ENCODE data around the gene GDPD5.
A peak's percentile ranks its signal among the peaks of the same experiment; 100 is the strongest.

GDPD5 gene

DNA sequence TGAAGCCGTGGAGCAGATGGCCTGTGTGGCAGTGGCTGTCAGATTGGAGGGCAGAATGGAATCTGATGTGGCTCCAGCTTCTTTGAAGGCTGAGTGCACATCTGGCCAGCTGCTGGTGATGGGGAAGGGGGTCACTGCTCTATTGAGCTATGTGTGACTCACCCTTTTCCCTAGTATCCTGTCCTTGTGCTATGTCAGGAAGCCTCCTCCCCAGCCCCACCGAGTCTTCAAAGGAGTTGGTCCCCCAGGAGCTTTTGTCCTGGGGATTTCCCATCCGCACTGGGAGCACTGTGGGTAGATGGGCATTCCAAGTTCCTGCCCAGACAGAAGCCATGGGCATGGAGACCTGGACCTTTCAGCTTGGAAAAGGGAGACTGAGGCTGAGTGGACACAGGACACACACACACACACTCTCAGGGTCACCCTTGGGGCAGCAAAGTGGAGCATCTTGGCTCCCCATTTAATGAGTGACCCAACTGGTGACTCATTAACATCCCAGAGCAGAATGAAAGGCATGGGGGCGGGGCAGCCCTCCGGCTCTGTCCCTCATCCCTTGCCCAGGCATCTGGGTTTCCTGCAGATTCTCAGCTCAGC is 39.6 kb upstream of the GDPD5 start:
- H3K27ac ChIP-seq (ENCODE audit: low read depth, low read length): peak overlapping the region; percentile 94
- peak overlapping the region; percentile 92 for H3K4me3 ChIP-seq (ENCODE audit: low read depth, low read length)
- peaks cover 51% of the 10 kb centered on the region for H3K4me1 ChIP-seq (ENCODE audit: control insufficient read depth, insufficient read depth, low read length, unreplicated experiment)
- H3K36me3 ChIP-seq (ENCODE audit: insufficient read depth, low read length): peaks cover 25% of the 10 kb centered on the region
- no peak overlapping the region for H2AFZ ChIP-seq (ENCODE audit: low read length, unreplicated experiment)
- H3K27me3 ChIP-seq (ENCODE audit: insufficient read depth, low read length): no peaks in the 10 kb centered on the region
- peaks cover 80% of the 10 kb centered on the region for H3K79me2 ChIP-seq (ENCODE audit: control insufficient read depth, insufficient read depth, low read length, unreplicated experiment)

DNA sequence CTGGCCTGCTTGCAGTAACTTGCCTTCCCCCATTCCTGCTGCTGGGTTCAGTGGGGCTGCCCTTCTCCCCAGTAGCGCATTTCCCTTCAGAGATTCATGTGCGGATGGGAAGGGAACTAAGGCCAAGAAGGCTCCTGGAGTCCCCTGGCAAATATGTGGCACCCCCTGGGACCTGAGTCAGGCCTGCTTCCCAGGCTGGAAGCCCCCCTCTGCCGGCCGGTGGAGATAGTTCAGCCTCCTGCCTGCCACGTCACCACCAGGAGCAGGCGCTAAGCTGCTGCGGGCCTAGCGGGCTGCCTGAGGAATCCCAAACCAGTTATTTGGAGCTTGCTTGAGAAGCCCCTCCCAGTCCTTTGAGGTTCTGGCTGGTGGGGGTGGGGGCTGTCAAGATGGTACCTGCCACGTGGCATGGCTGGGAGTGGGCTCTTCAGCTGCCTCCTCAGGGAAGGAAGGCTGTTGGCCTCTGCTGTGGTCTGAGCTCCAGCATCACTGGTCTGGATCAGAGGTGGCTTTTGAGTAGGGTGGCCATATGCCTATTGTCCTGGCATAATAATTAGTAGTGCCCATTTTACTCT is 38.3 kb upstream of the GDPD5 start:
- Histone ChIP-seq H2AFZ (ENCODE audit: low read length, unreplicated experiment) (no peak overlapping the region), H3K27me3 (ENCODE audit: insufficient read depth, low read length) (no peaks in the 10 kb centered on the region), H3K4me1 (ENCODE audit: control insufficient read depth, insufficient read depth, low read length, unreplicated experiment) (peaks cover 61% of the 10 kb centered on the region), H3K36me3 (ENCODE audit: insufficient read depth, low read length) (peaks cover 16% of the 10 kb centered on the region), H3K27ac (ENCODE audit: low read depth, low read length) (peak overlapping the region; percentile 94), H3K79me2 (ENCODE audit: control insufficient read depth, insufficient read depth, low read length, unreplicated experiment) (peaks cover 73% of the 10 kb centered on the region), H3K4me3 (ENCODE audit: low read depth, low read length) (peak overlapping the region; percentile 92)

DNA sequence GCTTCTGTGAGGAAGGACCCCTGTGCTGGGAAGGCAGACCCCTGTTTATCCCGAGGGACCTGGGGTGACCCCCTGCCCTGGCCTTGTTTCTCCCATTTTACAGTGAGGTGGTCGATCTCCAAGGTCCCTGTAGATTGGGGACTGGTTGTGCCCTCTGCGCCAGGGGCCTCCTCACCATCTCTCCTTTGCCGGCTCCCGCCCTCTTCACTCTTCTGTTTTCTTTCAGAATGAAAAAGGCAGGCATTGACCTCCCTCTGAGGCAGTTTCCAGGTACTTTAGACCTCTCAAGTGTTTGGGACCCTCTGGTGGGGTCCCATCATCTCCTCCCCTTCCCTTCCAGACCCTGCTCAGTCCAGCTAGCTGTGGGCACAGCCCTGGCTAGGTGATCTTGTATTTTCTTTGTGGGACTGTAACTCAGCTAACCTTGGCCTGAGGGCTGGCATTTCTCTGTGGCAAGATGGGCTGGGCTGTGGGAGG is 37.8 kb upstream of the GDPD5 start:
- peak overlapping the region; percentile 92 for H3K4me3 ChIP-seq (ENCODE audit: low read depth, low read length)
- peaks cover 67% of the 10 kb centered on the region for H3K79me2 ChIP-seq (ENCODE audit: control insufficient read depth, insufficient read depth, low read length, unreplicated experiment)
- H2AFZ ChIP-seq (ENCODE audit: low read length, unreplicated experiment): no peak overlapping the region
- peak overlapping the region; percentile 94 for H3K27ac ChIP-seq (ENCODE audit: low read depth, low read length)
- H3K4me1 ChIP-seq (ENCODE audit: control insufficient read depth, insufficient read depth, low read length, unreplicated experiment): peaks cover 67% of the 10 kb centered on the region
- H3K36me3 ChIP-seq (ENCODE audit: insufficient read depth, low read length): peaks cover 12% of the 10 kb centered on the region
- no peaks in the 10 kb centered on the region for H3K27me3 ChIP-seq (ENCODE audit: insufficient read depth, low read length)

DNA sequence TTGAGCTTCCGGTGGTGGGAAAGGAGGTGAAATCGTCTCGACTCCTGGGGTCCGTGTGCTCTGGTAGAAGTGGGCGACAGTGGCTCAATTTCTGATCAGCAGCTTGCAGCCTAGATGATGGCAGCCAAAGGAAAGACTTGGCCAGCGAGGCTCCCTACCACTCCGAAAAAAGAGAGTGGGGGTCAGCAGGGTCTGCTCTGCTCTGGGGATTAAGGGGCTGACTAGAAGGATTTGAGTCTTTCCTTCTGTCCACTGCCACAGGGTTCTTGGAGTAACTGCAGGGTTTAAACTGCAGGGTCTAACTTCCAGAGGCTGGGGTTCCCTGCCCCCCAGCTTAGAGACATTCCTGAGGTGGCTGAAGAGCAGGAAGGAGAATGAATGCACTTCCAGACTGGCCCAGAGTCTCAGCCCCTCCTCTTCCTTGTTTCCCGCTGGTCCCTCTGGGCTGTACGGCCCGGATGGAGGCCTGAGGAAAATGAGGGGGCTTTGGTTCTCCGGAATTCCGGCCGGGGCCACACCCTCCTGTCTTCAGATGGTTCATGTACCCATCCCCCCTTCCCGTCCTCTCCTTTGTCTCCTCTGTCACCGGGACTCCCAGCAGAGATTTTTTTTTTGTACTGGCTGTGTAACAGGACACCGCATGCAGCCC is 37.2 kb upstream of the GDPD5 start:
- Histone ChIP-seq H3K27ac (ENCODE audit: low read depth, low read length) (peak overlapping the region; percentile 94), H3K4me1 (ENCODE audit: control insufficient read depth, insufficient read depth, low read length, unreplicated experiment) (peaks cover 70% of the 10 kb centered on the region), H3K27me3 (ENCODE audit: insufficient read depth, low read length) (no peaks in the 10 kb centered on the region), H3K79me2 (ENCODE audit: control insufficient read depth, insufficient read depth, low read length, unreplicated experiment) (peaks cover 62% of the 10 kb centered on the region), H3K4me3 (ENCODE audit: low read depth, low read length) (peak overlapping the region; percentile 92), H2AFZ (ENCODE audit: low read length, unreplicated experiment) (no peak overlapping the region), H3K36me3 (ENCODE audit: insufficient read depth, low read length) (peaks cover 6% of the 10 kb centered on the region)

DNA sequence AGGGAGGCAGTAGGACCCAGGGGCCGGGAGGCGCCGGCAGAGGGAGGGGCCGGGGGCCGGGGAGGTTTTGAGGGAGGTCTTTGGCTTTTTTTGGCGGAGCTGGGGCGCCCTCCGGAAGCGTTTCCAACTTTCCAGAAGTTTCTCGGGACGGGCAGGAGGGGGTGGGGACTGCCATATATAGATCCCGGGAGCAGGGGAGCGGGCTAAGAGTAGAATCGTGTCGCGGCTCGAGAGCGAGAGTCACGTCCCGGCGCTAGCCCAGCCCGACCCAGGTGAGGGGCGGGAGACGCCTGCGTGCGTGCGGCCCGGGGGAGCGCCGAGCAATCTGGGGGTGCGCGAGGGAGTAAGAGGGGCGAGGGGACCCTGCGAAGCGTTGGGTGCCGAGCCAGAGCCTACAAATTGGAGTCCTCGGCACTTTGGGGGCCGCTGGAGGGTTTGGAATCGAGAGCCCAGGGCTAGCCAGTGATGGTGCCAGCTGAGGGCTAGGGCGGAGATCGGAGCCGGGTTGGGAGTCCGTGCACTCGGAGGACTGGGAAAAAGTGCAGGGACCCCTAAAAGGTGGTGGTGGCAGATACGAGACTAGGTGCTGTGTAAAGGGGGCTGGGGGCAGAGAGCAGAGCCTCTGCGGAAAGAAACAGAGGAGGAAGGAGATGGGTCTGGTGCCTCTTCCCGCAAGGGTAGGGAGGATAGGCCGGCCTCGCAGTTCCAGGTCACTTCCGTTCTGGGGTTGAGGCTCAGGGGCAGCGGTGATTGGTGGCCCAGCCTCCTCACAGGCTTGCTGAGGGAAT is 36.5 kb upstream of the GDPD5 start, which contains the start of gene SERPINH1:
Gene SERPINH1, plus strand, starts transcription at position 206 of the 788 bp plus-strand sequence. CDS start 4,097 bp downstream, outside the sequence.
- peaks cover 54% of the 10 kb centered on the region for H3K79me2 ChIP-seq (ENCODE audit: control insufficient read depth, insufficient read depth, low read length, unreplicated experiment)
- H3K4me3 ChIP-seq (ENCODE audit: low read depth, low read length): peak within 1 kb of the TSS; percentile 92
- peak within 1 kb of the TSS; percentile 19 for H2AFZ ChIP-seq (ENCODE audit: low read length, unreplicated experiment)
- H3K27ac ChIP-seq (ENCODE audit: low read depth, low read length): peak within 1 kb of the TSS; percentile 94
- H3K36me3 ChIP-seq (ENCODE audit: insufficient read depth, low read length): no peaks in the 10 kb centered on the region
- H3K4me1 ChIP-seq (ENCODE audit: control insufficient read depth, insufficient read depth, low read length, unreplicated experiment): peaks cover 71% of the 10 kb centered on the region
- no peaks in the 10 kb centered on the region for H3K27me3 ChIP-seq (ENCODE audit: insufficient read depth, low read length)

DNA sequence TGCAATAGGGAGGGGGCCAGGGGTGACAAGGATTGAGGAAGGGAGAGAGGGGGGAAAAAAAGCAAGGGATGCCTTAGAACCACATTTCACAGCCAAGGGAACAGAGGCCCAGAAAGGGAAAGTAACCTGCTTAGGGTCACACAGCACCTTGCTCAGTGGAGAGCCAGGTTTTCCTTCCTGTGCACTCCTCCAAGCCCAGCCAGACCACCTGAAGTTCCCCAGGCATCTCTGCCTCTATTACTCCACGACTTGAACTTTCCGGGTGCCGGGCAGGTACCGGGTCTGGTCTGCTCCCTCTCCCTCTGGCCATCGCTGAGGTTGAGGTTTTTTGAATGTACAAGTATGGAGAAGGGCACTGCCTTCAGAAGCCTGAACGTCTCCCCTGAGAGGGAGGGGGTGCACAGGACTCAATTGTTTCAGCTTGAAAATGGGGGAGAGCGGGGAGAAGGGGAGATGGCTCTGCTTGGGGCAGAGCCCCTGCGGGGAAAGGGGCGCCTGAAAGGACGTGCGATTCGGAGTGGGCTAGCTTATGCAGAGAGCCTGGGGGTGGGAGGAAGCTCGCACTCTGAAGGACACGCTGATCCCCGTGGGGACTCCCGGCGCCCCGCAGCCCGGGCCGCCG is 35.8 kb upstream of the GDPD5 start:
- Histone ChIP-seq H3K27me3 (ENCODE audit: insufficient read depth, low read length) (no peaks in the 10 kb centered on the region), H3K36me3 (ENCODE audit: insufficient read depth, low read length) (no peaks in the 10 kb centered on the region), H3K4me3 (ENCODE audit: low read depth, low read length) (peak overlapping the region; percentile 92), H3K79me2 (ENCODE audit: control insufficient read depth, insufficient read depth, low read length, unreplicated experiment) (peaks cover 47% of the 10 kb centered on the region), H2AFZ (ENCODE audit: low read length, unreplicated experiment) (no peak overlapping the region), H3K4me1 (ENCODE audit: control insufficient read depth, insufficient read depth, low read length, unreplicated experiment) (peaks cover 66% of the 10 kb centered on the region), H3K27ac (ENCODE audit: low read depth, low read length) (peak overlapping the region; percentile 94)

DNA sequence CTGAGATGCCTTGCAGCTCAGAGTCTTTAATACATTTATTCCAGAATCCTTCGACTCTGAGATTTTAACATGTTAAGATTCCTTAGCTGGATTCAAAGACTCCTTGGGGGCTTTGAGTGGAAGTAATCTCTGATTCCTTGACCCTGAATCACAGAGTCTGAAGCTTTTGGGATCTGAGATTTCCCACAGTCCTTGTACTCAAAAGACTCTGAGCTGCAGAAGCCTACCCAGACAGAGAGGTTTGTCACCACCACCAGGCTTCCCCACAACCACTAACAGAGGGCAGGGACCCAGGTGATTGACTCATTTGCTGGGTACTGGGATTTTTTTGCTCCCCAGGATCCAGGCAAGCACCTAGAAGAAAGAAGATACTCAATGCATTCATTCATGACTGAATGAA is 34.9 kb upstream of the GDPD5 start:
- Histone ChIP-seq H3K79me2 (ENCODE audit: control insufficient read depth, insufficient read depth, low read length, unreplicated experiment) (peaks cover 38% of the 10 kb centered on the region), H2AFZ (ENCODE audit: low read length, unreplicated experiment) (no peak overlapping the region), H3K27ac (ENCODE audit: low read depth, low read length) (peak overlapping the region; percentile 14), H3K36me3 (ENCODE audit: insufficient read depth, low read length) (no peaks in the 10 kb centered on the region), H3K4me3 (ENCODE audit: low read depth, low read length) (no peak overlapping the region), H3K27me3 (ENCODE audit: insufficient read depth, low read length) (no peaks in the 10 kb centered on the region), H3K4me1 (ENCODE audit: control insufficient read depth, insufficient read depth, low read length, unreplicated experiment) (peaks cover 57% of the 10 kb centered on the region)

DNA sequence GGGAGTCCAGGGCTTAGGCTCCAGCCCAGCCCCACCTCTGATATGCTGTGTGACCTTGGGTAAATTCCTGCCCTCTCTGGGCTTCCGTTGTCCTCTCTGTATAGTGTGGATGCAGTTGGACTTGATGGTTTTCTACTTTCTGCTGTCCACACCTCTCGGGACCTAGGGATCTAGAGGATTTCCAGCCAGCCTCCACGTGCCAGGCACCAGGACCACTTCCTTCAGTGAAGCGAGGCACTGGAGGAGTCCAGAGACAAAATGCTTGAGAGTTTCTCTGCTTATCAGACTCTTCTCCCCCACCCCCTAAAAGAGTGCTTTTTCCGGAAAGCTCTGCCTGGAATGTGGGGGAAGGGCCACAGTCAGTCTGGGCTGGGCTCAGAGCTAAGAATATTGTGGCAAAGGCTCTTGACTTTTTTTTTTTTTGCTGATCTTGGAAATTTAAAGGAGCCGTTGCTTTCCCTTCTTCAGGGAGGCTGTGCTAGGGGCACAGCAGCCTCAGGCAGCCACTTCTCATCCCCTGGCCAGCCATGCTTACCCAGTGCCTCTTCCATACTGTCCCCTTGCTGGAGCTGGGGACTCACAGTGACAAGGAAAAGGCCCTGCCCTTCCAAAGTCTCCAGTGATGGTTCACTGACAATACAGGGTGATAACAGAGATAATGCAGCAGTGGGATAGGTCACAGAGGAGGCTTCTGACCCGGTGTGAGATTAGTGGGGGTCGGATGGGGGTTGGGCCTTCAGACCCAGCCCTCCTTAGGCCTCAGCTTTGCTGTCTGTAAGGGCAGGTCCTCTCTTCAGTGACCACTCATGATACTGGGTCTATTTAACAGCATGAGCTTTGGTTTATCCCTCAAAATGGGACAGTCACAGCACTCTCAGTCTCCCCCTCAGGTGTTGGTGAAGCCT is 33.5 kb upstream of the GDPD5 start:
- Histone ChIP-seq H3K36me3 (ENCODE audit: insufficient read depth, low read length) (no peaks in the 10 kb centered on the region), H3K4me1 (ENCODE audit: control insufficient read depth, insufficient read depth, low read length, unreplicated experiment) (peaks cover 53% of the 10 kb centered on the region), H3K79me2 (ENCODE audit: control insufficient read depth, insufficient read depth, low read length, unreplicated experiment) (peaks cover 24% of the 10 kb centered on the region), H3K4me3 (ENCODE audit: low read depth, low read length) (peak overlapping the region; percentile 52), H3K27ac (ENCODE audit: low read depth, low read length) (peak overlapping the region; percentile 80), H3K27me3 (ENCODE audit: insufficient read depth, low read length) (no peaks in the 10 kb centered on the region), H2AFZ (ENCODE audit: low read length, unreplicated experiment) (peak overlapping the region; percentile 72)

DNA sequence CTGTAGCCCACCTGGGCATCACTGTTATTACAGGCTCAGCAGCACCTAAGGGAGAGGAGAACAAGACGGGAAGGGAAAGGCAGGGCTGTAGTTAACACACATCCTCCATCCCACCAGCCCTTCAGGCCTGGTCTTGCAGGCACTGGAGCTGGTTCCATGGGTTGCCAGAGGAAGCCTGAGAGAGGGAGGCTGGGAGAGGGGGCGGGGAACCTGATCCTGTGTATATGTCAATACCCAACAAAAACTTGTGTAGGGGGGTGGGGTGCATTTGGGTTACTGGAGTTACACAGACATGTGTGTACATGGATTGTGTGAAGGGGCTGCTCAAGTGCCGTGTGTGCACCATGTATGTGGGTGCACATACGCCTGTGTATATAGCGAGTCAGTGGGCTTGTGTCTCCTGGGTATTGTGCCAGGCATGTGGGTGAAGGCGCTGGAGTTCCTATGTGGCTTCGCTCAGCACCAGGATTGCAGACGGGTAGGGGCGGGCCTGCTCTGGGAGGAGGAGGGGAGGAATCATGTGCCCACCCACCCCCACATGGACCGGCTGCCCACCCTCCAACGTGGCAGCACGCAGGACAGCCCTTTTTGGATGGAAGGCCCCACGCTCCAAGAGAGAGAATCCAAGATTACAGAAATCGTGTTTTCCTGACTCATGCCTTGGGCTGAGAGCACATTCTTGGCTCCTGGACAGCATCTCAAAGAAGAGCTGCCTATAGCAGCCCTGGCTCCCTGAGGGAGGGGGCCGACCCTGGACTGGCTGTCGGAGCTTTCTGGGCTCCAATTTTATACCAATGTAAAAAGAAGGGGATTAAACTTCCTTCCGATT is 32.1 kb upstream of the GDPD5 start:
- Histone ChIP-seq H3K27me3 (ENCODE audit: insufficient read depth, low read length) (no peaks in the 10 kb centered on the region), H3K36me3 (ENCODE audit: insufficient read depth, low read length) (no peaks in the 10 kb centered on the region), H2AFZ (ENCODE audit: low read length, unreplicated experiment) (peak overlapping the region; percentile 62), H3K27ac (ENCODE audit: low read depth, low read length) (peak overlapping the region; percentile 80), H3K4me1 (ENCODE audit: control insufficient read depth, insufficient read depth, low read length, unreplicated experiment) (peaks cover 62% of the 10 kb centered on the region), H3K79me2 (ENCODE audit: control insufficient read depth, insufficient read depth, low read length, unreplicated experiment) (peaks cover 12% of the 10 kb centered on the region), H3K4me3 (ENCODE audit: low read depth, low read length) (peak overlapping the region; percentile 52)

Data from ACC112 (cell line).